Fibroblast of pulmonary artery (primary cell): ENCODE results near the gene CASP7.

Experiments
- DNase-seq: peaks from one replicate; pipeline ENCODE4 v3.0.0-alpha.2; 2010; ENCODE audit warnings: low read depth
- H3K4me3 ChIP-seq: replicated peaks from 2 replicates; pipeline ENCODE4 v1.5.1; 2011; ENCODE audit warnings: low read depth, mild to moderate bottlenecking, control low read depth, low read length, moderate library complexity
- TF ChIP-seq, protein P1 (sequence below): IDR thresholded peaks from 2 replicates; pipeline ENCODE4 v1.5.1; 2011; ENCODE audit warnings: mild to moderate bottlenecking, control low read depth, low read length, inconsistent platforms; ENCODE audit errors: missing control alignments

The CASP7 gene

DNA sequence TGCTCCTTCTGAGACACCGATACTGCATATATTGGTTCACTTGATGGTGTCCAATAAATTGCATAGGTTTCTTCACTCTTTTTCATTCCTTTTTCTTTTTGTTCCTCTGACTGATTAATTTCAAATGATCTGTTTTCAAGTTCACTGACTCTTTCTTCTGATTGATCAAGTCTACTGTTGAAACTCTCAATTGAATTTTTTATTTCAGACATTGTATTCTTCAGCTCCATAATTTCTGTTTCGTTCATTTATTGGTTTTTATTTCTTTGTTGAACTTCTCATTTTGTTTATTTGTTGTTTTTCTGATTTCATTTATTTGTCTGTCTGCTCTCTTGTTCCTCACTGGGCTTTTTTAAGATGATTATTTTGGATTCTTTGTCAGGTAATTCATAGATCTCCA lies 13.6 kb downstream of the CASP7 start:
- no peak for DNase-seq
- H3K4me3 ChIP-seq, result no peak overlapping the region
- TF ChIP-seq, protein P1, sequence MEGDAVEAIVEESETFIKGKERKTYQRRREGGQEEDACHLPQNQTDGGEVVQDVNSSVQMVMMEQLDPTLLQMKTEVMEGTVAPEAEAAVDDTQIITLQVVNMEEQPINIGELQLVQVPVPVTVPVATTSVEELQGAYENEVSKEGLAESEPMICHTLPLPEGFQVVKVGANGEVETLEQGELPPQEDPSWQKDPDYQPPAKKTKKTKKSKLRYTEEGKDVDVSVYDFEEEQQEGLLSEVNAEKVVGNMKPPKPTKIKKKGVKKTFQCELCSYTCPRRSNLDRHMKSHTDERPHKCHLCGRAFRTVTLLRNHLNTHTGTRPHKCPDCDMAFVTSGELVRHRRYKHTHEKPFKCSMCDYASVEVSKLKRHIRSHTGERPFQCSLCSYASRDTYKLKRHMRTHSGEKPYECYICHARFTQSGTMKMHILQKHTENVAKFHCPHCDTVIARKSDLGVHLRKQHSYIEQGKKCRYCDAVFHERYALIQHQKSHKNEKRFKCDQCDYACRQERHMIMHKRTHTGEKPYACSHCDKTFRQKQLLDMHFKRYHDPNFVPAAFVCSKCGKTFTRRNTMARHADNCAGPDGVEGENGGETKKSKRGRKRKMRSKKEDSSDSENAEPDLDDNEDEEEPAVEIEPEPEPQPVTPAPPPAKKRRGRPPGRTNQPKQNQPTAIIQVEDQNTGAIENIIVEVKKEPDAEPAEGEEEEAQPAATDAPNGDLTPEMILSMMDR, result no peak

DNA sequence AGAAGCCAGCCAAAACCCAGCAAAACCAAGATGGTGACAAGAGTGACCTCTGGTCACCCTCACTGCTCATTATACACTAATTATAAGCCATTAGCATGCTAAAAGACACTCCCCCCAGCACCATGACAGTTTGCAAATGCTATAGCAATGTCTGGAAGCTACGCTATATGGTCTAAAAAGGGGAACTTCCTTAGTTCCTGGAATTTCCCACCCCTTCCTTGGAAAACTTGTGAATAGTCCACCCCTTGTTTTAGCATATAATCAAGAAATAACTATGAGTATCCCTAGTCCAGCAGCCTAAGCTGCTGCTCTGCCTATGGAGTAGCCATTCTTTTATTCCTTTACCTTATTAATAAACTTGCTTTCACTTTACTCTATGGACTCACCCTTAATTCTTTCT lies 16.0 kb downstream of the CASP7 start:
- no peak overlapping the region for H3K4me3 ChIP-seq
- no peak for DNase-seq
- TF ChIP-seq, protein P1, result no peak

DNA sequence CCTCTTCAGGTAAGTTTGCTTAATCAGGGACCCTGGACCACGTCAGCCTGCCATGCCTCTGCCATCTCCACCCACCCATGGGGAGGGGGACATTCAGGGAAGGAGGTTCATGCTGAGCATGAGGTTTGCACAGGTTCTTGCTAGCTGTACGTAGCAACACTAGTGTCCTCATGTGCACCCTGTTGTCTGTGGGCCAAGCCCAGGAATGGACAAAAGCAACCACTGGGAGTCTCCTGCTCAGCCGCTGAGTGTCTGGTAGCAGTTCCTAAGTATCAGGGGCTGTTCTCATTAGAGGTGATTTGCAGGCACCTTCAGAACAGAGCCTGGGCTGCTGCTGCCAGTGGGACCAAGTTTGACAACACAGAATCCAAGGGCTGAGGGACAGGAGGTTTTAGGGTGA lies 17.9 kb downstream of the CASP7 start:
- TF ChIP-seq, protein P1, result no peak
- DNase-seq, result no peak
- H3K4me3 ChIP-seq, result no peak overlapping the region

DNA sequence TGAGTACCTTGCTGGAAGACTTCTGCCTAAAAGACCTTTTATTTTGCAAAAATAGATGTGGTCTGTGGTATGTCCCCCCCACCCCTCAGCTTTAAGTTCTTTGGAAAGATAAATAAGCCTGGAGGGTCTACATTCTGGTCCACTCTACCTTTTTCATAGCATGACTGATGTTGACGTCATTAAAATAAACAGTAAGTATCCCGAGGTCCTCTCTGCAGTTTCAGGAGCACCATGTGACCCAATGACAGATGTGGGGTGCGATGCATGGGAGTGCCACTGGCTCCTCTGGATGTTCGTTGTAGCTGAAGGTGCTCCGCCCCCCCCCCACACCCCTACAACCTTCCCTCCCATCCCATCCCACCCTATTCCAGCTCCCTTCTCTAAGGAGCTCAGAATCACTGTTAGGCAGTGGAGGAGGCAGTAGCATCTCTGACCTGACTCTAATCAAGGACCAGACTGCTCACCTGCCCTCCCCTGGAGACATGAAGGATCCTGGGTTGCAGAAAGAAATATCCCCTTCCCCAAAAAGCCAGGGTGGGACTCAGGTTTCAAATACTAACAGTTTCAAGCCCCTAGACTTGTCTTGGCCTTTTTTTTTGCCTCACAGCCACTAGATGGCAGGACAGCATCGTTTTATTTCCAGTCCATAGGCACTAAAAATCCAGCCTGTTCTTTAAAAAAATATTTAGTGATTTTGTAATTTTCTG lies 25.1 kb downstream of the CASP7 start:
- peak; percentile 69 for DNase-seq
- no peak overlapping the region for H3K4me3 ChIP-seq
- TF ChIP-seq, protein P1, result peak; percentile 68

DNA sequence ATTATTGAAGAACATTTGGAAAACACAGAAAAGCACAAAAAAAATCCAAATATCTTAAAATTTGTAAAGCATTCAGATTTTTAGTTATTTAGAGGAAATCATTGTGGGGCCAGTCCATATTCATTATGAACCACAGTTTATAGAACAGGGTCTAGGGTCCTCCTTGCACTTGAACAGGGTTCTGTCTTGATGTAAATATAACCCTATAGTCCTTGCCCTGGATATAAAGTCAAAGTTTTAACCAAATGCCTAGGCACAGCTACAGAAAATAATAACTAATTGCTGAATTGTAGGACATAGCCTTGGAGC lies 25.6 kb downstream of the CASP7 start:
- no peak overlapping the region for H3K4me3 ChIP-seq
- TF ChIP-seq, protein P1, result no peak
- DNase-seq, result no peak

DNA sequence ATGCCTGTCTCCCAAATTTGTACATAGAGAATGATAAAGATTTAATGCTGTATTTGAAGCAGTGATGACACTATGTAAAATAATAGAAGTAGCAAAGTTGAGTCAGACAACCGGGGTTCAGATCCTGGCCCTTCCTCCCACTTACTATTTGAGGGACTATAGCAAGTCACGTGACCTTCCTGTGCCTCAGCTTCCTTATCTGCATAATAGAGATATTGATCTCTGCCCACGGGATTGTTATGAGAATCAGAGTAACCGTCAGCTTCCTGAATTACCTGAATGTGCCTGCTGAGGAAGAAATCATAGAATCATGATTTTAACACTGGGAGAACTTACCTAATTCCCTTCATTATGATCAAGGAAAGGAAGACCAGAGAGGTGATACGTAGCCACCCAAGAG lies 26.9 kb downstream of the CASP7 start:
- TF ChIP-seq, protein P1, result no peak
- H3K4me3 ChIP-seq, result no peak overlapping the region
- DNase-seq, result no peak

DNA sequence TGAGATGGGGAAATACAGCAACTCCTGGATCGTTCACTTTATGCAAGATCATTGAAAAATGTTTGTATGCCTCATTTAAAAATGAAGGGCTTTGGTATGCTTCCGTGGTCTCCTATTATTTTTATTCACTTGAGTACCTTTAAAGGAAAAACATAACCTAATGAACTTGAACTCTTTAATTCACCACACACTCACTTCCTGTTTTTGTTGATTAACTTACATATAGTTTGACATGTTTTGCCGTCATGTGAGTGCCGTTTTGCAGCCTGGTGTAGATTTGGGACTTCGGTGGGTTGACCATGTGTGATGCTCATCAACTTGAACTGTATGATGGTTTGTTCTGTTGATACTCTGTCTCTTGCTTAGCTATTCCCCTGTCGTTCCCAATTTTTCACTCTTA lies 28.9 kb downstream of the CASP7 start:
- DNase-seq, result no peak
- TF ChIP-seq, protein P1, result no peak
- H3K4me3 ChIP-seq, result no peak overlapping the region
